KOPT-K1 (cell line): Measurements from ENCODE around the gene CALR.

Experiments used
- H3K27ac ChIP-seq: fragments of 200-600 bp; sonication (generic); 2 replicates; pipeline ENCODE4 v1.5.1; 2016; ENCODE audit warnings: antibody characterized with exemption, mild to moderate bottlenecking, low read depth, low read length; ENCODE audit not compliant: poor library complexity, severe bottlenecking
- H3K36me3 ChIP-seq: fragments of 200-600 bp; sonication (generic); 2 replicates; pipeline ENCODE4 v1.5.1; 2017; ENCODE audit warnings: antibody characterized with exemption, mild to moderate bottlenecking, low read length, moderate library complexity; ENCODE audit not compliant: insufficient read depth
- H3K9me3 ChIP-seq: fragments of 200-600 bp; sonication (generic); 2 replicates; pipeline ENCODE4 v1.5.1; 2017; ENCODE audit warnings: antibody characterized with exemption, low read length, mild to moderate bottlenecking; ENCODE audit not compliant: insufficient read depth, poor library complexity, severe bottlenecking

Gene CALR

GRCh38 chr19:12922959-12923358 lies 15.4 kb upstream of the CALR start:
- Histone ChIP-seq H3K36me3 (peaks cover 61% of the 10 kb centered on the region), H3K9me3 (no peaks in the 10 kb centered on the region), H3K27ac (no peak overlapping the region)

GRCh38 chr19:12924621-12925310 lies 13.6 kb upstream of the CALR start:
- no peak overlapping the region for H3K27ac ChIP-seq
- H3K9me3 ChIP-seq = no peaks in the 10 kb centered on the region
- peaks cover 79% of the 10 kb centered on the region for H3K36me3 ChIP-seq

- Histone ChIP-seq H3K36me3 (peaks cover 67% of the 10 kb centered on the region), H3K9me3 (no peaks in the 10 kb centered on the region), H3K27ac (peak overlapping the region; percentile 34)
These were observed 8.3 kb upstream of the CALR start for GRCh38 chr19:12930002-12930645.

- Histone ChIP-seq H3K27ac (peak overlapping the region; percentile 88), H3K36me3 (peaks cover 42% of the 10 kb centered on the region), H3K9me3 (no peaks in the 10 kb centered on the region)
These were observed 5.8 kb upstream of the CALR start for GRCh38 chr19:12932392-12933286.

- Histone ChIP-seq H3K27ac (peak within 1 kb of the TSS; percentile 88), H3K9me3 (no peaks in the 10 kb centered on the region), H3K36me3 (peaks cover 34% of the 10 kb centered on the region)
These were observed 4.9 kb upstream of the CALR start, which contains the start of gene FARSA for GRCh38 chr19:12933287-12934072. Gene FARSA (minus strand): TSS chr19:12933711. CDS start chr19:12933696, 15 bp downstream.

GRCh38 chr19:12935071-12935470 lies 3.3 kb upstream of the CALR start:
- Histone ChIP-seq H3K9me3 (no peaks in the 10 kb centered on the region), H3K27ac (peak overlapping the region; percentile 99), H3K36me3 (peaks cover 31% of the 10 kb centered on the region)

GRCh38 chr19:12936582-12936981 lies 1.8 kb upstream of the CALR start:
- H3K9me3 ChIP-seq = no peaks in the 10 kb centered on the region
- peak overlapping the region; percentile 99 for H3K27ac ChIP-seq
- H3K36me3 ChIP-seq = peaks cover 31% of the 10 kb centered on the region

- no peaks in the 10 kb centered on the region for H3K9me3 ChIP-seq
- H3K27ac ChIP-seq = peak overlapping the region; percentile 99
These were observed 1.1 kb upstream of the CALR start for GRCh38 chr19:12937093-12937926.

GRCh38 chr19:12938779-12939601 lies 581 bp downstream of the CALR start:
- H3K36me3 ChIP-seq = peaks cover 53% of the 10 kb centered on the region
- peak overlapping the region; percentile 99 for H3K27ac ChIP-seq
- no peaks in the 10 kb centered on the region for H3K9me3 ChIP-seq

More at GRCh38 chr19:12937093-12937926, 1.1 kb upstream of the CALR start:
- H3K36me3 ChIP-seq = peaks cover 36% of the 10 kb centered on the region

- Histone ChIP-seq H3K27ac (peak overlapping the region; percentile 99), H3K36me3 (peaks cover 63% of the 10 kb centered on the region), H3K9me3 (no peaks in the 10 kb centered on the region)
These were observed 1.6 kb downstream of the CALR start for GRCh38 chr19:12939975-12940423.

- Histone ChIP-seq H3K36me3 (peaks cover 66% of the 10 kb centered on the region), H3K9me3 (no peaks in the 10 kb centered on the region), H3K27ac (peak overlapping the region; percentile 99)
These were observed 2.5 kb downstream of the CALR start for GRCh38 chr19:12940897-12941296.

- Histone ChIP-seq H3K36me3 (peaks cover 81% of the 10 kb centered on the region), H3K27ac (peak overlapping the region; percentile 21)
These were observed 5.1 kb downstream of the CALR start for GRCh38 chr19:12943437-12944044.

More at GRCh38 chr19:12943437-12944044, 5.1 kb downstream of the CALR start:
- no peaks in the 10 kb centered on the region for H3K9me3 ChIP-seq
